ENCODE data around the gene ANKZF1. TPM values are rescaled to one million over a fixed set of nuclear protein-coding genes. Genes with fewer than 3 reads are reported as not detected.

The ANKZF1 gene
- total and polyA plus RNA-seq, 10 of the 15 experiments (the other 5 are each of a cell fraction or from before 2014, with no cell fraction given) = 3.1 to 104 (median 35.0) TPM

- no peak for TF ChIP-seq MEF2B (IDR thresholded peaks at IDR 0.05; ENCODE audit: partially characterized antibody, poor library complexity, severe bottlenecking)
- TF ChIP-seq ZNF274 (IDR thresholded peaks at IDR 0.05; ENCODE audit: insufficient read depth, insufficient read length) = no peak
- no peak for TF ChIP-seq E2F8 (IDR thresholded peaks at IDR 0.05; ENCODE audit: low read depth, partially characterized antibody)
- no peak for TF ChIP-seq CBFB (IDR thresholded peaks at IDR 0.05; ENCODE audit: low read depth)
Observed at GRCh38 chr2:219284501-219285372, 55.1 kb downstream of the ANKZF1 start (continued).

GRCh38 chr2:219285373-219285735 is 55.7 kb downstream of the ANKZF1 start:
- no peaks in the 10 kb centered on the region for H4K20me1 ChIP-seq (ENCODE audit: control insufficient read depth, insufficient read depth)
- H3K27me3 ChIP-seq (replicated peaks in 1 of 2; ENCODE audit: control insufficient read depth in 2 of 2, insufficient read depth in 2 of 2, low read length in 1 of 2) = no peaks in the 10 kb centered on the region
- SMC1A ChIA-PET (ENCODE audit: uncharacterized antibody, unreplicated experiment) = no interaction called here
- H3K9ac ChIP-seq (ENCODE audit: control insufficient read depth, insufficient read depth, low read length) = no peak overlapping the region
- RAD21 ChIA-PET (ENCODE audit: unreplicated experiment) = no interaction called here
- peaks cover 4% of the 10 kb centered on the region for H3K4me1 ChIP-seq (ENCODE audit: control insufficient read depth, insufficient read depth, low read length)
- H3K4me3 ChIP-seq = no peak overlapping the region
- FAIRE-seq (no peak), ATAC-seq (no peak), DNase-seq (ENCODE audit: low read depth, low spot score) (no peak)
- intact Hi-C loops (cut with micrococcal nuclease; ENCODE audit: unreplicated experiment) = no loop called here
- H3K9me3 ChIP-seq (replicated peaks; ENCODE audit: control insufficient read depth, insufficient read depth, low read length) = no peaks in the 10 kb centered on the region
- WGBS (ENCODE audit: insufficient coverage, insufficient replicate concordance, low lambda C conversion rate, missing lambda C conversion rate) = 98% methylated on average over 12 of the region's 12 CpGs
- CTCF ChIA-PET = interaction anchor here (1.1 to 13.5 kb wide), 2 partner anchors 8 to 127 kb away, joined by 3 to 257 read pairs; no protein-coding TSS in a partner anchor
- no peaks in the 10 kb centered on the region for H3K79me2 ChIP-seq (ENCODE audit: control insufficient read depth, insufficient read depth, low read length)
- H3K4me2 ChIP-seq (ENCODE audit: control insufficient read depth, insufficient read depth) = no peak overlapping the region
- TF ChIP-seq POLR2A (IDR thresholded peaks at IDR 0.05; ENCODE audit: low read depth, low read length) = no peak
- H2AFZ ChIP-seq (ENCODE audit: control insufficient read depth, low read depth, low read length) = no peak overlapping the region
- in situ Hi-C loops (cut with MboI) = no loop called here
- H3K27ac ChIP-seq (ENCODE audit: control insufficient read depth, insufficient read depth) = no peak overlapping the region
- POLR2A ChIA-PET = interaction anchor here (1.7 kb wide), 1 partner anchor 36 kb away, joined by 7 read pairs; no protein-coding TSS in a partner anchor
- H3K36me3 ChIP-seq (ENCODE audit: control insufficient read depth in 2 of 2, insufficient read depth in 2 of 2, low read length in 1 of 2) = no peaks in the 10 kb centered on the region; a peak in 1 of 4 replicates
- BruUV-seq (replicated peaks) = no TSS peak
